ENCODE results near the gene CTXND1.

- TF ChIP-seq EP300 (IDR thresholded peaks at IDR 0.05; ENCODE audit: borderline replicate concordance in 1 of 2, low read depth in 2 of 2, low read length in 2 of 2) (no peak), SAP30 (IDR thresholded peaks at IDR 0.05; ENCODE audit: insufficient read depth, insufficient replicate concordance, low read length) (no peak), SP1 (IDR thresholded peaks at IDR 0.05; ENCODE audit: low read depth, low read length) (no peak), TEAD4 (IDR thresholded peaks at IDR 0.05; ENCODE audit: low read depth, low read length) (no peak), CTCF (IDR thresholded peaks at IDR 0.05; ENCODE audit: control extremely low read depth in 1 of 3, insufficient read depth in 1 of 3, low read depth in 1 of 3, low read length in 3 of 3) (no peak), NANOG (IDR thresholded peaks at IDR 0.05; ENCODE audit: insufficient read depth, low read depth, low read length, poor library complexity, severe bottlenecking) (no peak), TAF1 (IDR thresholded peaks at IDR 0.05; ENCODE audit: low read depth, low read length) (no peak), CHD2 (IDR thresholded peaks at IDR 0.05; ENCODE audit: low read length) (no peak)
Measured at GRCh38 chr15:80160570-80161156, 91.3 kb downstream of the CTXND1 start.

Data from H1 (cell line).